ENCODE measurements around the gene TNFSF15. TPM values are rescaled to one million over a fixed set of nuclear protein-coding genes. Genes with fewer than 3 reads are reported as not detected.

The TNFSF15 gene
- total and polyA plus RNA-seq, 2 of the 4 experiments (the other 2 are of a cell fraction) = 0.03 to 0.18 TPM

DNA sequence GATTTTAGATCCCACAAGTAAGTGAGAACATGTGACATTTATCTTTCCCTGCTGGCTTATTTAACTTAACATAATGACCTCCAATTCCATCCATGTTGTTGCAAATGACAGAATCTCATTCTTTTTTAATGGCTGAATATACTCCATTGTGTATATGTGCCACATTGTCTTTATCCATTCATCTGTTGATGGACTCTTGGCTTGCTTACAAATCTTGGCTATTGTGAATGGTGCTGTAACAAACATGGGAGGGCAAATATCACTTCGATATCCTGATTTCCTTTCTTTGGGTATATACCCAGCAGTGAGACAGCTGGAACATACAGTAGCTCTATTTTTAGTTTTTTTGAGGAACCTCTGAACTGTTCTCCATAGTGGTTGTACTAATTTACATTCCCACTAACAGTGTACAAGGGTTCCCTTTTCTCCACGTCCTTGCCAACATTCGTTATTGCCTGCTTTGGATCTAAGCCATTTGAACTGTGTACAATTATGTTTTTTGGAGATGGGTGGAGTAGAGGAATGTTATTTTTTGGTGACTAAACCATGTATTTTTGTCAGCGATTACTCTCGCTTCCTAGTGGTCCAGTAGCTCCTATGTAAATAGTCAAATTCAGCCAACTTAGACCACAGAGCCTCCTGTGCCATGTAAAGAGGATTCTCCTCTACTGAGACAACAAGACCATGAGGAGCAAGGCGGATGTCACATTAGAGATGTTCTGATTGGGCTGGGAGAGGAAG is 60.6 kb downstream of the TNFSF15 start:
- Histone ChIP-seq H3K9me3 (ENCODE audit: control insufficient read depth, insufficient read depth, low read length) (no peaks in the 10 kb centered on the region), H3K9me1 (ENCODE audit: insufficient read depth, low read length) (peaks cover 4% of the 10 kb centered on the region; the same call in 1 of the 2 replicates), H2BK5ac (ENCODE audit: low read depth, low read length, poor library complexity, severe bottlenecking) (no peak overlapping the region), H3K4me1 (ENCODE audit: control insufficient read depth, insufficient read depth, low read length) (no peaks in the 10 kb centered on the region), H2AFZ (replicated peaks; ENCODE audit: low read length, poor library complexity) (no peak overlapping the region), H2AK5ac (ENCODE audit: low read depth, low read length) (0 out of 2 replicates have a peak overlapping the region, but pooled peaks have one; percentile 3), H4K20me1 (ENCODE audit: insufficient read depth, low read length) (no peaks in the 10 kb centered on the region), H3K79me1 (ENCODE audit: low read depth in 1 of 2, low read length in 2 of 2) (no peaks in the 10 kb centered on the region), H2BK20ac (ENCODE audit: low read depth, low read length) (no peak overlapping the region), H3K27me3 (ENCODE audit: control insufficient read depth, insufficient read depth, low read length) (peaks cover 2% of the 10 kb centered on the region; the same call in 1 of the 2 replicates), H4K91ac (ENCODE audit: insufficient read depth, low read depth, low read length) (no peak overlapping the region), H3K23ac (ENCODE audit: low read depth, low read length) (no peak overlapping the region), H2BK15ac (ENCODE audit: low read depth, low read length) (no peak overlapping the region), H3K18ac (ENCODE audit: low read depth, low read length) (no peak overlapping the region), H4K5ac (ENCODE audit: low read depth, low read length) (no peak overlapping the region), H3K4me3 (ENCODE audit: insufficient read depth, low read depth, low read length) (no peak overlapping the region), H2BK120ac (ENCODE audit: low read depth, low read length) (no peak overlapping the region), H4K8ac (ENCODE audit: low read depth in 2 of 2, low read length in 2 of 2) (no peak overlapping the region), H3K36me3 (ENCODE audit: control insufficient read depth, insufficient read depth, low read length) (no peaks in the 10 kb centered on the region), H3K4ac (ENCODE audit: low read depth, low read length) (no peak overlapping the region), H3K27ac (ENCODE audit: insufficient read depth, low read length) (no peak overlapping the region), H3K4me2 (ENCODE audit: low read depth, low read length) (no peak overlapping the region), H3K9ac (ENCODE audit: low read depth, low read length) (no peak overlapping the region), H3K14ac (replicated peaks; ENCODE audit: low read depth, low read length) (no peak overlapping the region), H2AK9ac (replicated peaks; ENCODE audit: low read depth, low read length, poor library complexity) (no peak overlapping the region), H3K56ac (ENCODE audit: extremely low read depth, insufficient read depth, low read length) (no peak overlapping the region)
- no TSS peak for BruUV-seq (replicated peaks)
- in situ Hi-C loops (cut with MboI; ENCODE audit: low sequenced_read_pairs) = no loop called here
- ATAC-seq (ENCODE audit: low read depth) (no peak), DNase-seq (no peak)
- ChIA-PET CTCF (interaction anchor here (2.4 kb wide), 1 partner anchor 162 kb away, joined by 5 read pairs; no protein-coding TSS in a partner anchor), POLR2A (ENCODE audit: unreplicated experiment) (no interaction called here)
- intact Hi-C loops (cut with micrococcal nuclease) = no loop called here
- WGBS, 2 experiments (ENCODE audit: extremely low coverage in 2 of 2, insufficient read length in 1 of 2) = 40% methylated on average over 1 of the region's 6 CpGs; no CpG with 5 or more reads in 1 of the 2 experiments
- dilution Hi-C loops (cut with HindIII; ENCODE audit: low sequenced_read_pairs, unreplicated experiment) = no loop called here
- TF ChIP-seq RFX5 (IDR thresholded peaks at IDR 0.05; ENCODE audit: low read depth, low read length) = no peak
- no peak for TF ChIP-seq CHD1 (IDR thresholded peaks at IDR 0.05; ENCODE audit: low read depth, low read length)
- TF ChIP-seq BHLHE40 (IDR thresholded peaks at IDR 0.05; ENCODE audit: low read depth, low read length) = no peak
- no peak for TF ChIP-seq MXI1 (IDR thresholded peaks at IDR 0.05; ENCODE audit: borderline replicate concordance, low read depth, low read length)
- TF ChIP-seq MAZ (IDR thresholded peaks at IDR 0.05; ENCODE audit: borderline replicate concordance, low read depth, low read length) = no peak
- TF ChIP-seq, protein P1, sequence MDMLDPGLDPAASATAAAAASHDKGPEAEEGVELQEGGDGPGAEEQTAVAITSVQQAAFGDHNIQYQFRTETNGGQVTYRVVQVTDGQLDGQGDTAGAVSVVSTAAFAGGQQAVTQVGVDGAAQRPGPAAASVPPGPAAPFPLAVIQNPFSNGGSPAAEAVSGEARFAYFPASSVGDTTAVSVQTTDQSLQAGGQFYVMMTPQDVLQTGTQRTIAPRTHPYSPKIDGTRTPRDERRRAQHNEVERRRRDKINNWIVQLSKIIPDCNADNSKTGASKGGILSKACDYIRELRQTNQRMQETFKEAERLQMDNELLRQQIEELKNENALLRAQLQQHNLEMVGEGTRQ (IDR thresholded peaks at IDR 0.05; ENCODE audit: low read depth, low read length) = no peak
- no peak for TF ChIP-seq NFE2L2 (IDR thresholded peaks at IDR 0.05; ENCODE audit: low read depth, low read length)
- no peak for TF ChIP-seq RAD21 (IDR thresholded peaks at IDR 0.05; ENCODE audit: low read length)
- TF ChIP-seq, protein P2, sequence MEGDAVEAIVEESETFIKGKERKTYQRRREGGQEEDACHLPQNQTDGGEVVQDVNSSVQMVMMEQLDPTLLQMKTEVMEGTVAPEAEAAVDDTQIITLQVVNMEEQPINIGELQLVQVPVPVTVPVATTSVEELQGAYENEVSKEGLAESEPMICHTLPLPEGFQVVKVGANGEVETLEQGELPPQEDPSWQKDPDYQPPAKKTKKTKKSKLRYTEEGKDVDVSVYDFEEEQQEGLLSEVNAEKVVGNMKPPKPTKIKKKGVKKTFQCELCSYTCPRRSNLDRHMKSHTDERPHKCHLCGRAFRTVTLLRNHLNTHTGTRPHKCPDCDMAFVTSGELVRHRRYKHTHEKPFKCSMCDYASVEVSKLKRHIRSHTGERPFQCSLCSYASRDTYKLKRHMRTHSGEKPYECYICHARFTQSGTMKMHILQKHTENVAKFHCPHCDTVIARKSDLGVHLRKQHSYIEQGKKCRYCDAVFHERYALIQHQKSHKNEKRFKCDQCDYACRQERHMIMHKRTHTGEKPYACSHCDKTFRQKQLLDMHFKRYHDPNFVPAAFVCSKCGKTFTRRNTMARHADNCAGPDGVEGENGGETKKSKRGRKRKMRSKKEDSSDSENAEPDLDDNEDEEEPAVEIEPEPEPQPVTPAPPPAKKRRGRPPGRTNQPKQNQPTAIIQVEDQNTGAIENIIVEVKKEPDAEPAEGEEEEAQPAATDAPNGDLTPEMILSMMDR (conservative IDR thresholded peaks at IDR 0.05; ENCODE audit: low read depth, low read length) = no peak
- TF ChIP-seq RCOR1 (IDR thresholded peaks at IDR 0.05; ENCODE audit: insufficient replicate concordance, low read length) = no peak
- no peak for TF ChIP-seq MAFK (IDR thresholded peaks at IDR 0.05; ENCODE audit: low read depth, low read length)
- no peak for TF ChIP-seq CEBPB (IDR thresholded peaks at IDR 0.05; ENCODE audit: low read depth, low read length)
- no peak for TF ChIP-seq SMC3 (IDR thresholded peaks at IDR 0.05; ENCODE audit: low read depth, low read length)
- TF ChIP-seq POLR2A (IDR thresholded peaks at IDR 0.05; ENCODE audit: low read depth, low read length) = no peak
- TF ChIP-seq FOS (IDR thresholded peaks at IDR 0.05; ENCODE audit: low read depth, low read length) = no peak

Data from IMR-90 (cell line).